Osteocyte (in vitro differentiated cells): ENCODE data around the gene NELFB. TPM values are rescaled to one million over a fixed set of nuclear protein-coding genes. Genes with fewer than 3 reads are reported as not detected.
"Not testable (repeated sequence)": the region's sequence is repeated elsewhere in the genome, so short reads cannot be mapped to it uniquely, and the experiment has no call there.

Experiments used
- DNase-seq: peaks from one replicate; pipeline ENCODE4 v3.0.0; 2021; ENCODE audit warnings: mixed read lengths; ENCODE audit not compliant: unreplicated experiment; ENCODE audit errors: extremely low spot score
- H3K27ac Mint-ChIP-seq: one replicate; pipeline ENCODE4 v1.8.0; 2021; ENCODE audit warnings: mild to moderate bottlenecking, mixed read lengths; ENCODE audit not compliant: unreplicated experiment
- H3K27me3 Mint-ChIP-seq: one replicate; pipeline ENCODE4 v1.8.0; 2021; ENCODE audit warnings: mixed read lengths; ENCODE audit not compliant: unreplicated experiment
- H3K36me3 Mint-ChIP-seq: one replicate; pipeline ENCODE4 v1.8.0; 2021; ENCODE audit warnings: mixed read lengths; ENCODE audit not compliant: unreplicated experiment
- H3K4me1 Mint-ChIP-seq: one replicate; pipeline ENCODE4 v1.8.0; 2021; ENCODE audit warnings: mixed read lengths; ENCODE audit not compliant: unreplicated experiment
- H3K4me3 Mint-ChIP-seq: one replicate; pipeline ENCODE4 v1.8.0; 2021; ENCODE audit warnings: mild to moderate bottlenecking, moderate library complexity, mixed read lengths; ENCODE audit not compliant: unreplicated experiment
- H3K9me3 Mint-ChIP-seq: one replicate; pipeline ENCODE4 v1.8.0; 2021; ENCODE audit warnings: mixed read lengths; ENCODE audit not compliant: unreplicated experiment
- CTCF ChIP-seq: fragments of 200-600 bp; sonication (generic); IDR thresholded peaks from 2 replicates; pipeline ENCODE4 v1.5.0; 2021; ENCODE audit warnings: antibody characterized with exemption, mild to moderate bottlenecking, moderate library complexity
- total RNA-seq: library from RNA; stranded (reverse); gene quantifications from 2 replicates; pipeline ENCODE4 v1.2.1, GENCODE V29; 2021

The NELFB gene
- total RNA-seq, 1 donor from 2014 or later = 54.1 TPM

- peak; percentile 55 for TF ChIP-seq CTCF
These were observed 7.2 kb downstream of the NELFB start for GRCh38 chr9:137262173-137262908.

GRCh38 chr9:137262909-137263285 is 7.8 kb downstream of the NELFB start:
- Mint-ChIP-seq H3K4me1 (peaks cover 7% of the 10 kb centered on the region), H3K9me3 (no peaks in the 10 kb centered on the region), H3K4me3 (no peak overlapping the region), H3K36me3 (peaks cover 8% of the 10 kb centered on the region), H3K27me3 (no peaks in the 10 kb centered on the region), H3K27ac (no peak overlapping the region)
- no peak for DNase-seq
- TF ChIP-seq CTCF = no peak

More at GRCh38 chr9:137262173-137262908, 7.2 kb downstream of the NELFB start:
- H3K4me1 Mint-ChIP-seq, H3K27ac Mint-ChIP-seq, H3K36me3 Mint-ChIP-seq, H3K9me3 Mint-ChIP-seq, DNase-seq, H3K27me3 Mint-ChIP-seq, H3K4me3 Mint-ChIP-seq: not testable (repeated sequence)

DNA sequence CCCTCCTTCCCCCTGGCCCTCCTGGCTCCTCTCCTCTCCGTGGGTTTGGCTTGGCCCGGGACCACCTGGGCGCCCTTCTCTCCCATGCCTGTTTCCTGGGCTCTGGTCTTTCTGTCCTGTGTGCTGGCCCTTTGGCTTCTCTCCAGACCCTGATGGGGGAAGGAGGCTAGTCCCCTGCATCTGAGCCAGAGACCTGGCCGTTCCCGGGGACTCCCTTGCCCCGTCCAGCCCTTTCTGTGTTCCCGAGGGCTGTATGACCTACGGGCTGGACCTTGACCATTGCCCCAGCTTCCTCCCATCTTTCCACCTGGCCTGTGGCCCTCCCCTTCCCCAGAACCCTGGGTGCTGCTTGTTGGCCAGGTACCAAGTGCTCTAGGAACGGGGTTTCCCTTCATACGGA is 8.4 kb downstream of the NELFB start:
- H3K27ac Mint-ChIP-seq = no peak overlapping the region
- no peak overlapping the region for H3K4me3 Mint-ChIP-seq
- no peak for TF ChIP-seq CTCF
- DNase-seq = no peak
- peaks cover 8% of the 10 kb centered on the region for H3K4me1 Mint-ChIP-seq
- H3K27me3 Mint-ChIP-seq = no peaks in the 10 kb centered on the region
- H3K36me3 Mint-ChIP-seq = peaks cover 8% of the 10 kb centered on the region
- no peaks in the 10 kb centered on the region for H3K9me3 Mint-ChIP-seq

DNA sequence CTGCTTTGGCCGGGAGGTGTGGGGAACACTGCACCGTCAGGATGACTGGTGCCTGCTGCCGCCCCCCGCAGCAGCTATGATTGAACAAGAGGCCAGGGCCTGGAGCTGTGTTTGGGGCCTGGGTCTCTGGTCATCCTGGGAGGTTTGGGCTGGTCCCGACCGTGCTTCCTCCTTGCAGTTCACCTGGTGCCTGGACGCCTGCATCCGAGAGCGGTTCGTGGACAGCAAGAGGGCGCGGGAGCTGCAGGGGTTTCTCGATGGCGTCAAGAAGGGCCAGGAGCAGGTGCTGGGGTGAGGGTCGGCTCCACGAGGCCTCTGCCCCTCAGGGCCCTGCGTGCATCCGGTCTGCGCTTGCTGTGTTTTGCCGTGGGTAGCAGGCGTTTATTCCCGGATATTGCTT is 8.9 kb downstream of the NELFB start:
- Mint-ChIP-seq H3K4me1 (peaks cover 13% of the 10 kb centered on the region), H3K27me3 (no peaks in the 10 kb centered on the region), H3K4me3 (no peak overlapping the region), H3K36me3 (peaks cover 8% of the 10 kb centered on the region), H3K9me3 (no peaks in the 10 kb centered on the region), H3K27ac (no peak overlapping the region)
- DNase-seq = no peak
- TF ChIP-seq CTCF = no peak

DNA sequence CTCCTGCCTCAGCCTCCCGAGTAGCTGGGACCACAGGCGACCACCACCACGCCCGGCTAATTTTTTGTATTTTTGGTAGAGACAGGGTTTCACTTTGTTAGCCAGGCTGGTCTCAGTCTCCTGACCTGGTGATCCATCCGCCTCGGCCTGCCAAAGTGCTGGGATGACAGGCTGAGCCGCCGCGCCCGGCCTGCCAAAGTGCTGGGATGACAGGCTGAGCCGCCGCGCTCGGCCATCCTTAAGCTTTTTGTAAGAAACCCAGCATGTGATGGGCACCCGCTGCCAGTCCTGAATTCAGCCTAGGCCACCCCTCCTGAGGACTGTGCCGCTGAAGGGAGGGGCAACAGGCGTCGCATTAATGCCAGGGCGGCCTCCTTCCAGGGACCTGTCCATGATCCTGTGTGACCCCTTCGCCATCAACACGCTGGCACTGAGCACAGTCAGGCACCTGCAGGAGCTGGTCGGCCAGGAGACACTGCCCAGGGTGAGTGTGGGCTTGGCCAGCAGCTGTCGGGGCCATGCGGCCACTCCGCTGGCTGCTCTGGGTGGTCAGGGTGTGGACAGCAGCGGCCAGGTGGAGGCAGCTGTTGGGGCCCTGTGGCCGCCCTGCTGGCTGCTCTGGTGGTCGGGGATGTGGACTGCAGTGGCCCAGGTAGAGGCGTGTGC is 10.5 kb downstream of the NELFB start:
- H3K36me3 Mint-ChIP-seq = peaks cover 15% of the 10 kb centered on the region

More for the DNA sequence above, 10.5 kb downstream of the NELFB start:
- no peak for DNase-seq
- peaks cover 17% of the 10 kb centered on the region for H3K4me1 Mint-ChIP-seq
- no peaks in the 10 kb centered on the region for H3K27me3 Mint-ChIP-seq
- no peak overlapping the region for H3K4me3 Mint-ChIP-seq
- no peak overlapping the region for H3K27ac Mint-ChIP-seq
- H3K9me3 Mint-ChIP-seq = no peaks in the 10 kb centered on the region
- TF ChIP-seq CTCF = no peak
